ENCODE data around the gene ALDH5A1. TPM values are rescaled to one million over a fixed set of nuclear protein-coding genes. Genes with fewer than 3 reads are reported as not detected.

Gene ALDH5A1
- total RNA-seq, 4 donors from 2014 or later: 6.8 to 12.4 (median 9.1) TPM

- no peaks in the 10 kb centered on the region for H3K27me3 ChIP-seq
- no peaks in the 10 kb centered on the region for H3K9me3 ChIP-seq
- H3K27ac ChIP-seq: no peak overlapping the region
- no peaks in the 10 kb centered on the region for H3K36me3 ChIP-seq
- no peak for DNase-seq
- no peaks in the 10 kb centered on the region for H3K4me1 ChIP-seq
- intact Hi-C loops (cut with DNase I; ENCODE audit: low total_unique reads): no loop called here
- H3K4me3 ChIP-seq: no peak overlapping the region
- TF ChIP-seq POLR2A (IDR thresholded peaks at IDR 0.05): no peak
- TF ChIP-seq CTCF (IDR thresholded peaks at IDR 0.05): no peak
Observed at GRCh38 chr6:24451581-24452388, 43.0 kb upstream of the ALDH5A1 start.

- intact Hi-C loops (cut with DNase I; ENCODE audit: low total_unique reads): no loop called here
Observed at GRCh38 chr6:24453921-24454320, 40.8 kb upstream of the ALDH5A1 start.

GRCh38 chr6:24454452-24454851, 40.3 kb upstream of the ALDH5A1 start:
- no peak for TF ChIP-seq POLR2A (IDR thresholded peaks at IDR 0.05)
- no peak overlapping the region for H3K4me3 ChIP-seq
- intact Hi-C loops (cut with DNase I; ENCODE audit: low total_unique reads): no loop called here

More at GRCh38 chr6:24453921-24454320, 40.8 kb upstream of the ALDH5A1 start:
- Histone ChIP-seq H3K4me3 (no peak overlapping the region), H3K27ac (no peak overlapping the region), H3K9me3 (no peaks in the 10 kb centered on the region), H3K4me1 (no peaks in the 10 kb centered on the region), H3K27me3 (no peaks in the 10 kb centered on the region), H3K36me3 (no peaks in the 10 kb centered on the region)
- DNase-seq: no peak
- TF ChIP-seq POLR2A (IDR thresholded peaks at IDR 0.05): no peak
- no peak for TF ChIP-seq CTCF (IDR thresholded peaks at IDR 0.05)

GRCh38 chr6:24455061-24455460, 39.7 kb upstream of the ALDH5A1 start:
- TF ChIP-seq POLR2A (IDR thresholded peaks at IDR 0.05) (no peak), CTCF (IDR thresholded peaks at IDR 0.05) (no peak)
- Histone ChIP-seq H3K36me3 (no peaks in the 10 kb centered on the region), H3K4me1 (no peaks in the 10 kb centered on the region), H3K4me3 (no peak overlapping the region), H3K27me3 (no peaks in the 10 kb centered on the region), H3K9me3 (no peaks in the 10 kb centered on the region), H3K27ac (no peak overlapping the region)
- intact Hi-C loops (cut with DNase I; ENCODE audit: low total_unique reads): no loop called here
- no peak for DNase-seq

More at GRCh38 chr6:24454452-24454851, 40.3 kb upstream of the ALDH5A1 start:
- Histone ChIP-seq H3K9me3 (no peaks in the 10 kb centered on the region), H3K27me3 (no peaks in the 10 kb centered on the region), H3K36me3 (no peaks in the 10 kb centered on the region), H3K4me1 (no peaks in the 10 kb centered on the region), H3K27ac (no peak overlapping the region)
- no peak for DNase-seq

- no peak overlapping the region for H3K27ac ChIP-seq
- H3K27me3 ChIP-seq: no peaks in the 10 kb centered on the region
- intact Hi-C loops (cut with DNase I; ENCODE audit: low total_unique reads): no loop called here
- TF ChIP-seq CTCF (IDR thresholded peaks at IDR 0.05): no peak
- no peak for TF ChIP-seq POLR2A (IDR thresholded peaks at IDR 0.05)
- H3K4me1 ChIP-seq: no peaks in the 10 kb centered on the region
- no peak for DNase-seq
- H3K4me3 ChIP-seq: no peak overlapping the region
- H3K9me3 ChIP-seq: no peaks in the 10 kb centered on the region
- no peaks in the 10 kb centered on the region for H3K36me3 ChIP-seq
Observed at GRCh38 chr6:24458134-24458533, 36.6 kb upstream of the ALDH5A1 start.

All from uterus (tissue), 4 donors.